ACHN (cell line): ENCODE measurements around the gene LY86.

ENCODE experiments used
- DNase-seq: peaks from one replicate; pipeline ENCODE4 v3.0.0-alpha.2; 2015
- in situ Hi-C: cut with HindIII; loops from 2 replicates; pipeline ENCODE4 v1.10.0; 2017; ENCODE audit warnings: low sequenced_read_pairs, low pct_ligation_motif_present, low pct_unique_long_range_greater_than_20kb

LY86 gene

GRCh38 chr6:6686748-6687601 lies 98.5 kb downstream of the LY86 start:
- in situ Hi-C loops = no loop called here

DNA sequence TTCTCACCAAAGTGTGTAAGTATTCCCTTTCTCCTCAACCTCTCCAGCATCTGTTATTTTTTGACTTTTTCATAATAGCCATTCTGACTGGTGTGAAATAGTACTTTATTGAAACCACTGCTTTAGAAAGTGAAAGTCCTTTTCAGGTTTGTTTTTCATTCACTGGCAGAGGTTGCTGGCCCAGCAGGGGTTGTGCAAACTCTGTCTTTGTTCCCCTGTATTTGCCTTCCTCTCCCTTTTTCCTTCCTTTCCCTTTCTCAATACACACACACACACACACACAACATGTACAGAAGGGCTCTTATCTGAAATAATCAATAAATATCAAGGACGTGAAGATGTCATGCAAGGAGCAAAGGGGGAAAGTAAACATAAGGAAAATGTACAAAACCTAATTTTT lies 99.8 kb downstream of the LY86 start:
- in situ Hi-C loops = no loop called here
- no peak for DNase-seq

More at GRCh38 chr6:6686748-6687601, 98.5 kb downstream of the LY86 start:
- DNase-seq = peak; percentile 97

DNA sequence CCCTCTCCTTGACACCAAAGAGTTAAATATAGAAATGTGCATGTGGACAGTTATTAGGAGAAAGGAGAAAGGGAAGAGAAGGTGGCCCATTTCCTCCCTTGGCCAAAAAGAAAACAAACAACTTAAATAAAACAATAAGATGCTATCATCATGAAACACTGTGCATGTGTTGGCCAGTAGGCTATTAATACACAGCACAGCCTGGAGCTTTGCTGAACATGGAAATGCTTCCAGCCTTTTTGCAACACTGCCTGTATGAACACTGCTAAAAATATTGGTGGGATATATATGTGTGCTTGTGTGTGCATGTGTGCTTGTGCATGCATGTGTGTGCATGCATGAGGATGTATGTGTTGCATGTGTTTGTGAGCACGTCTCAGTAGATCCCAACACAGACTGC lies 100.4 kb downstream of the LY86 start:
- in situ Hi-C loops = no loop called here
- DNase-seq = no peak

DNA sequence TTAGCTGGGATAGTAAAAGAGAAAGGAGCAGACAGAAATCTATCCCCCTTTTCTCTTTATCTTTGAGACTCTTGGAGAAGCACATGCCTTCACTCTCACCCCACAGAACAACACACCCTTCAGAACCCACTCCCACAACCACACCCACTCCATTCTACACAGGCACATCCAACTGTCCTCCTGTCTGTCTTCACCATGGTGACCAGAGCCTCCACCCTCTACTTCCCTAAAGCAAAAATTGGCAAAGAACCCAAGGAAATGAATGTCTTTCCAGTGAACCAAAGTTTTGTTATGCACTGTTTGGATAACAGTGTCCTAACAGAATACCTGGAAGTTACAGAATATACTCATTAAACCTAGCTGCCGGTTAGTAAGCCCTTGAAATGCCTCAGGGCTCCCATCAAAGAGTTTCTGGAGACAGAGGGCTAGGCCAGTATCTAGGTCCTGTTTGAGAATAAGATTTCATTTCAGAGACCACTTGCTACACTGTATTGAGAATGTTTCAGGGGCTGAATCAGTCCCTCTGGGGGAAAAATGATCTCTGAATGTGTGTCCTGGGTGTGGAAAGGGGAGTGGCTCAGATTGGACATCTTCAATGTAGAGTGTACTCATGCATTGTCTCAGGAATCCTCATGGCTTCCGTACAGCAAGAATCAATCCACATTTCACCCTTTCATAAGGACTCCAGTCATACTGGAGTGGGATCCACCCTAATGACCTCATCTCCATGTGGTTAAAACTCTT lies 101.1 kb downstream of the LY86 start:
- in situ Hi-C loops = no loop called here
- no peak for DNase-seq

DNA sequence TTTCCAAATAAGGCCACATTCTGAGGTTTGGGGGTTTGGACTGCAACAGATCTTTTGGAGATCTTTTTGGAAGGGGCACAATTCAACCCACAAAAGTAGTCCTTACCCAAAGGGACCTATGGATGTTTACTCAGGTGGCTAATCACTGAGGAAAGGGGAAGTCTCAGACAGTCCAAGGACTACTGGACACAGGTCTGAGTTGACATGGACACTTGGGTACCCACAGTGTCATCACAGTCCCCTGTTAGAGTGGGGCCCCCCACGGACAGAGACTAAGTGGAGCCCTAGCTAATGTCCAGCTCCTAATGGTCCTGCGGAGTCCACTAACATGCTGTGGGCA lies 101.6 kb downstream of the LY86 start:
- DNase-seq = no peak
- in situ Hi-C loops = no loop called here

GRCh38 chr6:6694368-6694780 lies 105.9 kb downstream of the LY86 start:
- in situ Hi-C loops = no loop called here
- no peak for DNase-seq

DNA sequence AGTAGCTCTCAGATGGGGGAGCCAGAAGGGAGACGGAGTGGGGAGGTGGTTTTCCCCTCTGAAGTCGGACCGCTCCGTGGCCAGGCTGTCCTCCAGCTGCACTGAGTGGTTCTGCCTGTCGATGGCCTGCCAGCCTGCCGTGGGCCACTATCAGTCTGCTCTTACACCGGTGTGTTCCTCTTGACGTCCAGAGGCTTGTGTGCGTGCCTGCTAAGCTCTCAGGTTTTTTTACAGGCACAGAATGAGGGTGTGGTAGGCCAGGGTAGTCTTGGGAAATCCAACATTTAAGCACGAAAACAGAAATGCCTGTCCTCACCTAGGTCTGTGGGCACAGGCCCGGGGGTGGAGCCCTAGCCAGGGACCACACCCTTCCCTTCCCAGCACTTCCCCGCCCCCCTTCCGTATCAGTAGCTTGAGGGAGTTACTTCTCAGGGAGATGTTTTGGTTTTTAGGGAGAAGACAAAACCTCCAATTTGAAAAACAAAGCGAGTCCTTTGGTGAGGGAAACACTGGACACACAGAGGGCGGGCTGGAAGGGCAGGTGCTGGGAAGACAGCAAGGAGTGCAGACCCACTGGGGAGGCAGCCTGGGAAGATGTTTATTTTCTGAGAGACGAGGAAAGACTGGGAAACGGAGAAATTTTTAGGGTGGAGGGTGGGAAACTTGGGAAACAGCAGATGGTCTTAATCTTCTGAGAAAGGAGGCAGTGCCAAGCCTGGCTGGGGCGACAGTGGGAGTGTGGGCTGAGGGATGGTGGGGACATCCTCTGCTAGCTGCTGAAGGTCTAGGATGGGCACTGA lies 106.5 kb downstream of the LY86 start:
- in situ Hi-C loops = no loop called here
- DNase-seq = no peak

DNA sequence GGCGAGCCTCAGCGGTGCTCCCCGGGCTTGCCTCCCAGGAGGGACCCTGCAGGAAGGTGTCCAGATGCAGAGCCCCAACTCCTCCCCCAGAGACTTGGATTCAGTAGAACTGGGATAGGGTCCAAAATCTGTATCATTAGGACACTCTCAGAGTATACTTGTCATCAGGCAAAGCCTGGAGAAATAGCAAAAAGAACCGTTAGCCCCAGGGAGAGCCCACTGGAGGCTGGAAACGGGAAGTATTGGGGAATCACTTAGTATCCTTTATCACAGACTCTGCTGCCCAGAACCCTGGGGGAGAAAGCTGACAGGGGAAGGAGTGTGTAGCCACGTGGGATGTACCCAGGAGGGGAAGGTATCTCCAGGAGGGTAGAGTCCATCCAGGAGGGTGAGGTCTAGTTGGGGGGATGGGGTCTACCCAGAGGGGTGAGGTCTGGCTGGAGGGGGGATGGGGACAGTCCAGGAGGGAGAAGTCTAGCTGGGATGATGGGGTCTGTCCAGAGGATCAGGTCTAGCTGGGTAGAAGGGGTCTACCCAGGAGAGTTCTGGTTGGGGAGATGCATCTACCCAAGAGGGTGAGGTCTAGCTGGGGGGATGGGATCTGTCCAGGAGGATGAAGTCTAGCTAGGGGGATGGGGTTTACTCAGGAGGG lies 107.2 kb downstream of the LY86 start:
- no peak for DNase-seq
- in situ Hi-C loops = no loop called here

GRCh38 chr6:6696867-6697531 lies 108.5 kb downstream of the LY86 start:
- in situ Hi-C loops = no loop called here
- peak; percentile 46 for DNase-seq

DNA sequence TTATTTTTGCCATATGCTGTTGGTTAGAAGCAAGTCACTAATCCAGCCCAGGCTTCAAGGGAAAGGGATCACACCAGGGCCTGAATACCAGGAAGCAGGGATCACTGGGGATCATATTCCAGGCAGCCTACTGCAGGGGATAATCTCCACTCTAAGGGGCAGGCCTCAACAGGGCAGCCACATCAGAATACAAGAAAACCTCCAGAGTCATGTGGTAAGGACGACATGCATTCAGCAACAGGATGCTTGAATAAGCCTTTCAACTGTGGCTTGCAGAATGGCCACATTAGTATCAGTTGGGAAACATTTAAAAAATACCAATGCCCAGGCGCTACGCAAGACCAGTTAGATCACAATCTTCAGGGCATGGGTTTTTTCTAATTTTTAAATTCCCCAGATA lies 109.1 kb downstream of the LY86 start:
- in situ Hi-C loops = no loop called here
- DNase-seq = no peak

DNA sequence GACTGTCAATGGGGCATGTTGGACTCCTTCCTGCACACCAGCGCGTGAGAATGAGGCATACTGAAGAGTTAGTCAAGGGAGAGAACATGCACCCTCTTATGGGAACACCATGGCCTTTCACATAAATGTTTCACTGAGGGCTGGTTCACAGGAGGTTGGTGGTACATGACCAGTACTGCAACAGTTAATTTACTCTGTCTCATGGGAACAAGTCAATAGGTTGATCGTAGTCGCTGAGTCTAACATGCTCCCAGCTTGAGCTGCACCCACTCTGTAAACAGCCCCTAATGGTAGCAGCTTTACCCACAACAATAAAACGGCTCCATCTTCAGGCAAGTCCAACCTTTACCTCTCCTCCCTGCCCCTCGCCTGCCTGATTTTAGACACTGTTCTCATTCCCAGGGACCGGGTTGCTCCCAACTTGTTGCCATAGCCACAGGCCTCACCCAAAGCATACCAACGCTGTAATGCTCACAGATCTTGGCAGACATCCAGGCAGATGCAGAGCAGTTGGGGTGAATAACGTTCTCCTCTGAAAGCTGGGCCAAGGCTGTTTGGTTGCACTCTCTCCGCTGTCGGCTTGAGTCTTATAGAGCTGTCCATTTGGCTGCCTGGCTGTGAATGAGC lies 111.3 kb downstream of the LY86 start:
- DNase-seq = peak; percentile 65

DNA sequence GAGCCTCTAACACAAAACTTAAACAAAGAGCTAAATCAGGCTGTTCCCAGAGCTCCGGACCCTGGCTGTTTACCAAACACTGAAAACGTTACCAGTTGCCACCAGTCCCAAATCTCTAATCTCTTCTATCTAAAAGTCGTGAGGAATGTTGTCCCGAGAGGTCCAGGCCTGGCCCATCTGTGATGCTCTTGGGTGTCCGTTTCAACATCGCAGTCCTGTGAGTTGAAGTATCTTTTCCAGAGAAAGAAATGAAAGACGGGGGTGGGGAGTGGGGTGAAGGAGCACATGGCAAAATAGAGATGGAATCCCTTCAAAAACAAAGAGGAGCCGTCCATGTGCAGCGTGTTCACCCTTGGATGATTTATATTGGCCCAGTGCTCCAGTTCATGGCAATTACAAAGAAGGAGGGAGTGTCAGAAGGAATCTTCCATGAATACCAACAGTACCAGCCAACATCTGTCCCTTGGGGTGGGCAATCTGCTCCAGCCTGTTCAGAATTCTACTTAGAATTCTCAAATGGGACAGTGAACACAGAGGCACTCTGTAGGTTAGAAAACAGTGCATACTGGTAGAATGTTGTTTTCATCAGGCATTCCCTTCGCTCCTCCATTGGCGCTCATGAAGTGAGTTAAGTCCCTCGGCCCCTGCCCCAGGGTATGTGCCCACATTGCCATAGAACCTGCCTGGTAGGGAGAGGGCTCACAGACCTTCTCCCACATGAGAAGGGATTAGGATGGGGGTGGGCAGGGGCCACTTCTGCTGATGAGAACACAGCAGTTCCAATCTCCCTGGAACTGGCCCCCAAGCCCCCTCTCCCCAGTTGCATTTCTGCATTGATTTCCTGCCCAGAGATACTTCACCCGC lies 112.1 kb downstream of the LY86 start:
- DNase-seq = no peak
- in situ Hi-C loops = no loop called here

More for the DNA sequence above, 111.3 kb downstream of the LY86 start:
- in situ Hi-C loops = no loop called here

DNA sequence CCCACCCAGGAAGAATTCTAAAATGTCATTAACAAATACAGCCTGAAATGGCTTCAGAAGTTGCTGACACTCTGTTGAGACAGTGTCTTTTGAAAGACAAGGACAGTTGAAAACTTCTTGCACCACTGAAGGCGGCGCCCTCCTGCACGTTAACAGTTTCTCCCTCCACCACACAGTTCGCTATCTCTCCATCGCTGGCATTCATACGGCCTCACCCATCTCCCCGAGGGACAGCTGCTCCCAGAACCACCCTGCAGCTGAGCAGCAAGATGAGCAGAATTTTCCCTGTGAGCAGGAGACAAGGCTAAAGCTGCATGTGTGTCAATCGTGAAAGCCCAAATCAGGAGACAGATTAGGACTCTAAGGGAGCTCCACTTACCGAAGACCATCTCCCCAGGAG lies 113.3 kb downstream of the LY86 start:
- no peak for DNase-seq

GRCh38 chr6:6703699-6704098 lies 115.2 kb downstream of the LY86 start:
- in situ Hi-C loops = no loop called here
- DNase-seq = no peak

More for the DNA sequence above, 113.3 kb downstream of the LY86 start:
- in situ Hi-C loops = no loop called here
